Tibial nerve (tissue), 3 donors: Measurements from ENCODE around the gene RSPO1.

Experiments
- CTCF ChIP-seq, 5 experiments: fragments of 200-600 bp in 3 of 5; fragments of 450-650 bp in 2 of 5; sonication (generic) in 3 of 5; IDR thresholded peaks; one replicate each; pipeline ENCODE4 v1.5.1; 2016 to 2019; ENCODE audit warnings: antibody characterized with exemption in 5 of 5, mild to moderate bottlenecking in 3 of 5, moderate library complexity in 2 of 5
- POLR2A ChIP-seq, 2 donors: fragments of 450-650 bp; IDR thresholded peaks; one replicate each; pipeline ENCODE4 v1.6.1; 2017; ENCODE audit warnings: antibody characterized with exemption in 2 of 2, mild to moderate bottlenecking in 2 of 2, moderate library complexity in 2 of 2

GRCh38 chr1:37663426-37664000 lies 28.8 kb upstream of the RSPO1 start:
- TF ChIP-seq CTCF (IDR thresholded peaks at IDR 0.05), result no peak
- no peak for TF ChIP-seq POLR2A (IDR thresholded peaks at IDR 0.05)
